ENCODE data around the gene ASCC1.
"Not testable (repeated sequence)": the region's sequence is repeated elsewhere in the genome, so short reads cannot be mapped to it uniquely, and the experiment has no call there.

ASCC1 gene

DNA sequence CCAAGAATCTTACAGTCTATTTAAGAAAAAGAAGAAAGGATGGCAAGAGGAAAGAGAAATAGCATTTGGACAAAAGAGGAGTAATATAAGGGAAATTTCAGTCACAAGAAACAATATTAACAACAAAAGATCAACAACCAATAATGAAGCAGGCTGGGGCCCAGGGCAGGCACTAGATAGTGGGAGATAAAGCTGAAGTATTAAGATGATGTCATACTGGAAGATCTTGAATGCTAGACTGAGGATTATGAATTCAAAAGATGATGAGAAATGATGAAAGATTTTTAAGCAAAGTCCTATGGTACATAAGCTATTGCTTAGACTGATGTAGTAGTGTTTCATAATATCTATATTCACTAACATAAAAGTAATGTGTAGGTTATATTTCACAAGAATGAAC, 75.9 kb downstream of the ASCC1 start:
- no peaks in the 10 kb centered on the region for H4K20me1 ChIP-seq (ENCODE audit: insufficient read depth, low read length)
- H3K79me2 ChIP-seq (ENCODE audit: low read length): no peaks in the 10 kb centered on the region
- H3K9me2 ChIP-seq (replicated peaks; ENCODE audit: insufficient read depth, low read length): no peaks in the 10 kb centered on the region
- no peak overlapping the region for H2AFZ ChIP-seq (ENCODE audit: low read length)
- no peak overlapping the region for H3K4me2 ChIP-seq (ENCODE audit: low read depth, low read length)
- no peaks in the 10 kb centered on the region for H3K9me3 ChIP-seq (replicated peaks; ENCODE audit: insufficient read depth, low read length)
- TF ChIP-seq EZH2phosphoT487 (IDR thresholded peaks at IDR 0.05; ENCODE audit: low read length) (no peak), EZH2 (optimal IDR thresholded peaks at IDR 0.05; ENCODE audit: low read depth, low read length) (no peak)
- TF ChIP-seq, protein P1, sequence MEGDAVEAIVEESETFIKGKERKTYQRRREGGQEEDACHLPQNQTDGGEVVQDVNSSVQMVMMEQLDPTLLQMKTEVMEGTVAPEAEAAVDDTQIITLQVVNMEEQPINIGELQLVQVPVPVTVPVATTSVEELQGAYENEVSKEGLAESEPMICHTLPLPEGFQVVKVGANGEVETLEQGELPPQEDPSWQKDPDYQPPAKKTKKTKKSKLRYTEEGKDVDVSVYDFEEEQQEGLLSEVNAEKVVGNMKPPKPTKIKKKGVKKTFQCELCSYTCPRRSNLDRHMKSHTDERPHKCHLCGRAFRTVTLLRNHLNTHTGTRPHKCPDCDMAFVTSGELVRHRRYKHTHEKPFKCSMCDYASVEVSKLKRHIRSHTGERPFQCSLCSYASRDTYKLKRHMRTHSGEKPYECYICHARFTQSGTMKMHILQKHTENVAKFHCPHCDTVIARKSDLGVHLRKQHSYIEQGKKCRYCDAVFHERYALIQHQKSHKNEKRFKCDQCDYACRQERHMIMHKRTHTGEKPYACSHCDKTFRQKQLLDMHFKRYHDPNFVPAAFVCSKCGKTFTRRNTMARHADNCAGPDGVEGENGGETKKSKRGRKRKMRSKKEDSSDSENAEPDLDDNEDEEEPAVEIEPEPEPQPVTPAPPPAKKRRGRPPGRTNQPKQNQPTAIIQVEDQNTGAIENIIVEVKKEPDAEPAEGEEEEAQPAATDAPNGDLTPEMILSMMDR (IDR thresholded peaks at IDR 0.05; ENCODE audit: low read length): no peak
- H3K9ac ChIP-seq (ENCODE audit: low read length): no peak overlapping the region
- no peak overlapping the region for H3K27ac ChIP-seq (ENCODE audit: low read length)
- H3F3A ChIP-seq (ENCODE audit: insufficient read depth, low read length): no peaks in the 10 kb centered on the region
- DNase-seq: no peak
- H3K27me3 ChIP-seq (replicated peaks; ENCODE audit: insufficient read depth, low read length): no peaks in the 10 kb centered on the region
- no peaks in the 10 kb centered on the region for H3K36me3 ChIP-seq (replicated peaks; ENCODE audit: insufficient read depth, low read length)
- no peaks in the 10 kb centered on the region for H3K4me1 ChIP-seq (ENCODE audit: low read length)
- H3K4me3 ChIP-seq (ENCODE audit: low read length): no peak overlapping the region

DNA sequence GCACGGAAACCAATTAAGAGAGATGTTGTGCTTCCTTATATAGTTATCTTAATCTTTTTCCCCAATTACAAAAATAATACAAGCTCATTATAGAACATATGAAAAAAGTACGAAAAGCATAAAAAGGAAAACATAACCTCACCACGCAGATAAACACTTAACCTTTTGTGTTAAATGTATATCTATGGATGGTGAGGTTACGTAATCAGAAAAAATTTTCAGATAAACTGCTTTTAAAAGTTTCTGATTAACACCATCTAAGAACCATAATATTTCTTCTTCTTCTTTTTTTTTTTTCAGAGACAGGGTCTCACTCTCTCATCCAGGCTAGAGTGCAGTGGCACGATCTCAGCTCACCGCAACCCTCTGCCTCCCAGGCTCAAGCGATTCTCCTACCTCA, 78.5 kb downstream of the ASCC1 start:
- DNase-seq: no peak
- Histone ChIP-seq H3K79me2 (ENCODE audit: low read length) (no peaks in the 10 kb centered on the region), H4K20me1 (ENCODE audit: insufficient read depth, low read length) (no peaks in the 10 kb centered on the region), H3K4me1 (ENCODE audit: low read length) (peaks cover 23% of the 10 kb centered on the region), H3F3A (ENCODE audit: insufficient read depth, low read length) (peaks cover 8% of the 10 kb centered on the region), H3K27me3 (replicated peaks; ENCODE audit: insufficient read depth, low read length) (no peaks in the 10 kb centered on the region), H3K4me3 (ENCODE audit: low read length) (no peak overlapping the region), H3K9ac (ENCODE audit: low read length) (no peak overlapping the region), H3K9me3 (replicated peaks; ENCODE audit: insufficient read depth, low read length) (no peaks in the 10 kb centered on the region), H3K4me2 (ENCODE audit: low read depth, low read length) (no peak overlapping the region), H3K27ac (ENCODE audit: low read length) (no peak overlapping the region), H3K36me3 (replicated peaks; ENCODE audit: insufficient read depth, low read length) (no peaks in the 10 kb centered on the region), H3K9me2 (replicated peaks; ENCODE audit: insufficient read depth, low read length) (no peaks in the 10 kb centered on the region), H2AFZ (ENCODE audit: low read length) (no peak overlapping the region)
- TF ChIP-seq EZH2 (optimal IDR thresholded peaks at IDR 0.05; ENCODE audit: low read depth, low read length) (no peak), EZH2phosphoT487 (IDR thresholded peaks at IDR 0.05; ENCODE audit: low read length) (no peak)
- TF ChIP-seq, protein P1 (IDR thresholded peaks at IDR 0.05; ENCODE audit: low read length): no peak

DNA sequence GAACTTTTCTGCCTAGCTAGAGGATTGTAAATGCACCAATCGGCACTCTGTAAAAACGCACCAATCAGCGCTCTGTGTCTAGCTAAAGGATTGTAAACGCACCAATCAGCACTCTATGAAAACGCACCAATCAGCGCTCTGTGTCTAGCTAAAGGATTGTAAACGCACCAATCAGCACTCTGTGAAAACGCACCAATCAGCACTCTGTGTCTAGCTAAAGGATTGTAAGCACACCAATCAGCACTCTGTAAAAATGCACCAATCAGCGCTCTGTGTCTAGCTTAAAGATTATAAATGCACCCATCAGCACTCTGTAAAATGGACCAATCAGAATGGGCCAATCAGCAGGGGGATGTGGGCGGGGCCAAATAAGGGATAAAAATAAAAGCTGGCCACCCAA, 79.9 kb downstream of the ASCC1 start:
- H3K27me3 ChIP-seq (replicated peaks; ENCODE audit: insufficient read depth, low read length); H3K79me2 ChIP-seq (ENCODE audit: low read length); H3K4me2 ChIP-seq (ENCODE audit: low read depth, low read length); DNase-seq; H3K9ac ChIP-seq (ENCODE audit: low read length); H2AFZ ChIP-seq (ENCODE audit: low read length); H4K20me1 ChIP-seq (ENCODE audit: insufficient read depth, low read length); H3K9me3 ChIP-seq (replicated peaks; ENCODE audit: insufficient read depth, low read length); H3K27ac ChIP-seq (ENCODE audit: low read length); H3K4me3 ChIP-seq (ENCODE audit: low read length); H3K36me3 ChIP-seq (replicated peaks; ENCODE audit: insufficient read depth, low read length); H3K9me2 ChIP-seq (replicated peaks; ENCODE audit: insufficient read depth, low read length): not testable (repeated sequence)
- peaks cover 30% of the 10 kb centered on the region for H3K4me1 ChIP-seq (ENCODE audit: low read length)
- H3F3A ChIP-seq (ENCODE audit: insufficient read depth, low read length): peaks cover 18% of the 10 kb centered on the region

DNA sequence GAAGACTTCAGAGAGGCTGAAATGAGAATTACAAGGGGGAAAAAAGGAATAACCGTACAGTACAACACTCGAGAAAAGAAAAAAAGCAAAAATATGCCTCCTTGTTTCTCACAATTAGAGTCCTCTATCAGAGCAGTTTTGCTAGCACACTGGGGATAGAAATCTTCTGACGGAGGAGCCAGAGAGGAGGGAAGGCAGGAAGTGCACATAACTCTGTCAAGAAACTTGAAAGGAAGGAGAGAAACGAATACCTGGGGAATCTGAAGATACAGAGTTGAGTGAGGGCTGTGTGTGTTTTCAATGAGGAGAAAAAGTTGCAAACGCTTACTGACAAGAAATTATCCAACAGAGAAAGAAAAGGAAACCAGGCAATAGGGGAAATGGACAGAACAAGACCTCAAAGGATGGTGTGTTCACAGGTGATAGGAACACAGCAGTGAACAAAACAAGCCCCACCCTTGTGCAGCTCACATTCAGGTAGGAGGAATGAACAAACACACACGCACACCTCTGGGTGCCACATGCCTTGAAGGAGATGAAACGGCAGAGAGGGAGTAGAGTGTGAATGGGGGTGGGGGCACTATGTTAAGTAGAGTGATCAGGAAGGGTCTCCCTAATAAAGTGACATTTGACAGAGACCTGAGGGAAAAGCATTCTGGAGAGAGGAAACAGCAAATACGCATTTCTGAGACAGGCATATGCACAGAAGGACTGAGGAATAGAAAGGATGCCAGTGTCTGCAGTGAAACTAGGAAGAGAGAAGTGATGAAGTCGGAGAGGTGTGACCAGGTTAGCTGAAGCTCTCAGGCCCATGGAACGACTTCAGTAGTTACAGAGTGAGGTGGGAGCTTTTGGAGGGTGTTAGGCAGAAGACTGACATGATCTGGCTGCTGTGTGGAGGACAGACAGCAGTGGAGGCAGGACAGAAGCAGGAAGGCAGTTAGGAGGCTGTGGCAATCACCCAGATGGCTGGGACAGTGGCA, 81.0 kb downstream of the ASCC1 start:
- no peaks in the 10 kb centered on the region for H3K27me3 ChIP-seq (replicated peaks; ENCODE audit: insufficient read depth, low read length)
- H2AFZ ChIP-seq (ENCODE audit: low read length): no peak overlapping the region
- H3K9ac ChIP-seq (ENCODE audit: low read length): no peak overlapping the region
- H4K20me1 ChIP-seq (ENCODE audit: insufficient read depth, low read length): no peaks in the 10 kb centered on the region
- no peak overlapping the region for H3K4me3 ChIP-seq (ENCODE audit: low read length)
- peaks cover 30% of the 10 kb centered on the region for H3K4me1 ChIP-seq (ENCODE audit: low read length)
- no peak overlapping the region for H3K27ac ChIP-seq (ENCODE audit: low read length)
- peaks cover 18% of the 10 kb centered on the region for H3F3A ChIP-seq (ENCODE audit: insufficient read depth, low read length)
- no peak for TF ChIP-seq EZH2phosphoT487 (IDR thresholded peaks at IDR 0.05; ENCODE audit: low read length)
- no peak for TF ChIP-seq EZH2 (optimal IDR thresholded peaks at IDR 0.05; ENCODE audit: low read depth, low read length)
- TF ChIP-seq, protein P1 (IDR thresholded peaks at IDR 0.05; ENCODE audit: low read length): no peak
- no peaks in the 10 kb centered on the region for H3K36me3 ChIP-seq (replicated peaks; ENCODE audit: insufficient read depth, low read length)
- no peaks in the 10 kb centered on the region for H3K79me2 ChIP-seq (ENCODE audit: low read length)
- no peaks in the 10 kb centered on the region for H3K9me2 ChIP-seq (replicated peaks; ENCODE audit: insufficient read depth, low read length)
- no peak for DNase-seq
- H3K9me3 ChIP-seq (replicated peaks; ENCODE audit: insufficient read depth, low read length): no peaks in the 10 kb centered on the region
- no peak overlapping the region for H3K4me2 ChIP-seq (ENCODE audit: low read depth, low read length)
